Measurements from ENCODE around the gene UFC1. TPM values are rescaled to one million over a fixed set of nuclear protein-coding genes. Genes with fewer than 3 reads are reported as not detected.

The UFC1 gene
- total RNA-seq, 1 donor from 2014 or later: 98.2 TPM

DNA sequence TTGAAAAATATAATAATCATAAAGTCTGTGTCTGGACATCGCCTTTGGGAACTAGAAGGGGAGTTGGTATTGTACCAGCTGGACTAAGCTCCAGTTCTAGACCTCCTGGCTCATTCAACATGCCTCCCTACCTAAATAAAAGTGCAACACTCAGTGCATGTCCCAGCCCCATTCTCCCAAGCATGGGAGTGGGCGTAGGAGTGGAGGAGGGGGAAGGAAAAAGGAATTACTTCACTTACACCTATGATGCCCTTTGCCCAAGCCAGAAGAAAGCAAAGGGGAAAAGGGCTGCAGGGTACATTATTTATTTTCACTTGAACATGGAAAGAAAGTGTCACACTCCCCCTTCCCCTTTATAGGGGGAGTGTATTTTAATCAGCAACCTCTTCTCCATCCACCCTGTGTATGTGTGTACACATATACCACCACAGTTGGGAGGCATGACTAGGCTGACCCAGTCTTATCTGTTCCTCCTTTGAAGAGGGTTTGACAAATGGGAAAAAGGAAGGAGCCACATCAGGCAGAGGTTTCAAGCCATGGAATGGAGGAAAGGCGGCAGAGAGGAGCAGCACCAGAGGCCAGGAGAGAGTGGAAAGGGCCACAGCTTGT is 32.6 kb upstream of the UFC1 start:
- H3K4me1 Mint-ChIP-seq (ENCODE audit: unreplicated experiment): peaks cover 32% of the 10 kb centered on the region
- H3K36me3 Mint-ChIP-seq (ENCODE audit: unreplicated experiment): peaks cover 33% of the 10 kb centered on the region
- no peak for DNase-seq (ENCODE audit: extremely low spot score, unreplicated experiment)
- TF ChIP-seq, protein P1, sequence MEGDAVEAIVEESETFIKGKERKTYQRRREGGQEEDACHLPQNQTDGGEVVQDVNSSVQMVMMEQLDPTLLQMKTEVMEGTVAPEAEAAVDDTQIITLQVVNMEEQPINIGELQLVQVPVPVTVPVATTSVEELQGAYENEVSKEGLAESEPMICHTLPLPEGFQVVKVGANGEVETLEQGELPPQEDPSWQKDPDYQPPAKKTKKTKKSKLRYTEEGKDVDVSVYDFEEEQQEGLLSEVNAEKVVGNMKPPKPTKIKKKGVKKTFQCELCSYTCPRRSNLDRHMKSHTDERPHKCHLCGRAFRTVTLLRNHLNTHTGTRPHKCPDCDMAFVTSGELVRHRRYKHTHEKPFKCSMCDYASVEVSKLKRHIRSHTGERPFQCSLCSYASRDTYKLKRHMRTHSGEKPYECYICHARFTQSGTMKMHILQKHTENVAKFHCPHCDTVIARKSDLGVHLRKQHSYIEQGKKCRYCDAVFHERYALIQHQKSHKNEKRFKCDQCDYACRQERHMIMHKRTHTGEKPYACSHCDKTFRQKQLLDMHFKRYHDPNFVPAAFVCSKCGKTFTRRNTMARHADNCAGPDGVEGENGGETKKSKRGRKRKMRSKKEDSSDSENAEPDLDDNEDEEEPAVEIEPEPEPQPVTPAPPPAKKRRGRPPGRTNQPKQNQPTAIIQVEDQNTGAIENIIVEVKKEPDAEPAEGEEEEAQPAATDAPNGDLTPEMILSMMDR (IDR thresholded peaks at IDR 0.05): no peak
- no peak overlapping the region for H3K4me3 Mint-ChIP-seq (ENCODE audit: unreplicated experiment)
- no peaks in the 10 kb centered on the region for H3K9me3 Mint-ChIP-seq (ENCODE audit: unreplicated experiment)
- H3K27me3 Mint-ChIP-seq (ENCODE audit: unreplicated experiment): no peaks in the 10 kb centered on the region
- H3K27ac Mint-ChIP-seq (ENCODE audit: unreplicated experiment): no peak overlapping the region

DNA sequence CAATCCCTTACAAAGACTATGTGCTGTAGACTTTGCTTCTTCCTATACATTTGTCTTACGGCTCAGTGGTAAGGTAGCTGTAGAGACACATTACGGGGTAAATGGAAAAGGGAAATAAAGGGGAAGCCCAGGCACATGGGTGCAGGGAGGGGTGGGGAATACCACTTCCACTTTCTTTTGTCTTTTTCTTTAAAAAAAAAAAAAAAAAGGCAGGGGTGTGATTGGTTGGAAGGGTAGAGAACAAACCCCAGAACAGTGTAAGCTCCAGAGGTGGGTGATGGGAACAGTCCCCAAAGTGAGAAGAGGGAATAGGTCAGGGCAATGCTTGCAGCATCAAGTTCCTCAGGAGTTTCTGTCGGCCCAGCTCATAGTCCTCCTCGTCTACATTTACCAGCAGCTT is 31.9 kb upstream of the UFC1 start:
- Mint-ChIP-seq H3K36me3 (ENCODE audit: unreplicated experiment) (peaks cover 37% of the 10 kb centered on the region), H3K9me3 (ENCODE audit: unreplicated experiment) (no peaks in the 10 kb centered on the region)

GRCh38 chr1:161122967-161123366 is 30.8 kb upstream of the UFC1 start:
- H3K27me3 Mint-ChIP-seq (ENCODE audit: unreplicated experiment): no peaks in the 10 kb centered on the region
- H3K27ac Mint-ChIP-seq (ENCODE audit: unreplicated experiment): no peak overlapping the region
- no peak overlapping the region for H3K4me3 Mint-ChIP-seq (ENCODE audit: unreplicated experiment)
- H3K9me3 Mint-ChIP-seq (ENCODE audit: unreplicated experiment): no peaks in the 10 kb centered on the region
- TF ChIP-seq, protein P1 (IDR thresholded peaks at IDR 0.05): no peak
- peaks cover 44% of the 10 kb centered on the region for H3K36me3 Mint-ChIP-seq (ENCODE audit: unreplicated experiment)
- no peak for DNase-seq (ENCODE audit: extremely low spot score, unreplicated experiment)
- H3K4me1 Mint-ChIP-seq (ENCODE audit: unreplicated experiment): peaks cover 20% of the 10 kb centered on the region

More for the DNA sequence above, 31.9 kb upstream of the UFC1 start:
- TF ChIP-seq, protein P1 (IDR thresholded peaks at IDR 0.05): no peak
- DNase-seq (ENCODE audit: extremely low spot score, unreplicated experiment): no peak
- Mint-ChIP-seq H3K4me1 (ENCODE audit: unreplicated experiment) (peaks cover 29% of the 10 kb centered on the region), H3K27me3 (ENCODE audit: unreplicated experiment) (no peaks in the 10 kb centered on the region), H3K27ac (ENCODE audit: unreplicated experiment) (no peak overlapping the region), H3K4me3 (ENCODE audit: unreplicated experiment) (no peak overlapping the region)

GRCh38 chr1:161127649-161128048 is 26.1 kb upstream of the UFC1 start:
- DNase-seq (ENCODE audit: extremely low spot score, unreplicated experiment): no peak
- H3K9me3 Mint-ChIP-seq (ENCODE audit: unreplicated experiment): no peaks in the 10 kb centered on the region
- no peak overlapping the region for H3K27ac Mint-ChIP-seq (ENCODE audit: unreplicated experiment)
- TF ChIP-seq, protein P1 (IDR thresholded peaks at IDR 0.05): no peak
- no peaks in the 10 kb centered on the region for H3K27me3 Mint-ChIP-seq (ENCODE audit: unreplicated experiment)
- peaks cover 24% of the 10 kb centered on the region for H3K4me1 Mint-ChIP-seq (ENCODE audit: unreplicated experiment)
- no peak overlapping the region for H3K4me3 Mint-ChIP-seq (ENCODE audit: unreplicated experiment)
- H3K36me3 Mint-ChIP-seq (ENCODE audit: unreplicated experiment): peaks cover 36% of the 10 kb centered on the region

- Mint-ChIP-seq H3K36me3 (ENCODE audit: unreplicated experiment) (peaks cover 31% of the 10 kb centered on the region), H3K9me3 (ENCODE audit: unreplicated experiment) (no peaks in the 10 kb centered on the region), H3K27me3 (ENCODE audit: unreplicated experiment) (no peaks in the 10 kb centered on the region), H3K4me3 (ENCODE audit: unreplicated experiment) (no peak overlapping the region), H3K4me1 (ENCODE audit: unreplicated experiment) (peaks cover 24% of the 10 kb centered on the region), H3K27ac (ENCODE audit: unreplicated experiment) (no peak overlapping the region)
- TF ChIP-seq, protein P1 (IDR thresholded peaks at IDR 0.05): no peak
- no peak for DNase-seq (ENCODE audit: extremely low spot score, unreplicated experiment)
These were observed 25.0 kb upstream of the UFC1 start for GRCh38 chr1:161128591-161129420.

Data from osteocyte (in vitro differentiated cells).